GM12892 (cell line): ENCODE results near the gene LY6G6D.

Experiments
- POLR2A ChIP-seq: IDR thresholded peaks from 2 replicates; pipeline ENCODE4 v1.6.1; 2011; ENCODE audit warnings: low read depth, low read length, control low read depth
- POLR2AphosphoS5 ChIP-seq: IDR thresholded peaks from 2 replicates; pipeline ENCODE4 v1.6.1; 2011; ENCODE audit warnings: low read depth, low read length, control low read depth

- TF ChIP-seq POLR2A: no peak
- TF ChIP-seq POLR2AphosphoS5: no peak
Observed at GRCh38 chr6:31680226-31681134, 34.7 kb upstream of the LY6G6D start, which contains the start of gene LY6G5C.
